ENCODE results near the gene NEK3.
"Not testable (repeated sequence)": the region's sequence is repeated elsewhere in the genome, so short reads cannot be mapped to it uniquely, and the experiment has no call there.

NEK3 gene

DNA sequence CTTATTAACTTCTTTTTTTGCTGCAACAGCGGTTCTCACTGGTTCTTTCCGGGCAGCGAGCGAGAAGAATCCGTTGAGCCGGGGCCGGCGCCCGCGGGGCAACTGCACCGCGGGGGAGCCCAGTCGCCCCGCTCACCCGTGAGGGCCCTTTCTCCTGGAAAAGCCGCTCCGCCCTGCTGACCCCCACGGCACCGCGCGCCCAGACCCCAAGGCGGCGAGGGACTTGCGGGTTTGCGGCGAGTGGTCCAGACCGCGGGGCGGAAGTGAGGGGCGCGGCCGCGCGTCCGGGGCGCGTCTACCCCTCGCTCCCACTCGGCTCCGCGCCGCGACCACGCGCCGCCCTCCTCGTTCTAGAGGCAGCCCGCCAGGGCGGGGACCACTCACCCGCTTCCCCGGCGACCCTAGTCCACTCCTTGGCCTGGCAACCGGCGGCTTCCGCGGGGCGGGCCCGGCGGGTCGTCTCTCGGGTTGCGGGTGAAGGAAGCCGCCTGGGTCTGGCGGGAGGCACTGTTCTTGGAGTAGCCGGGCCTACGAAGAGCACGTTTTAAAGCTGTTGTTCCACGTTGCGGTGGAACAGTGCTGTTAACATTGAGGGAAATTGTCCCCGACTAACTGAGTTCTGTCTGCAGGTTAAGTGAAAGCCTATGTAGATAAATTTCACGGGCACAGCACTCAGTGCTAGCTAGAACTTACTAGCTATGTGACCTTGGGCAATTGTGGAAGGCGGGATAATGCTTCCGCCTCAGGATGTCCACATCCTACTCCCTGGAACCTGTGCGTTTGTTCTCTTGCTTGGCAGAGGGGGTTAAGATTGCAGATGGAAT lies at the start of gene NEK3:
Gene NEK3, minus strand, starts transcription at position 439 of the 824 bp plus-strand sequence. CDS start 3,406 bp downstream, outside the sequence.
- DNase-seq = peak; percentile 12

GRCh38 chr13:52208384-52208783 lies 49.0 kb upstream of the NEK3 start:
- DNase-seq = not testable (repeated sequence)

- not testable (repeated sequence) for DNase-seq
Observed at GRCh38 chr13:52207896-52208295, 48.5 kb upstream of the NEK3 start.

DNA sequence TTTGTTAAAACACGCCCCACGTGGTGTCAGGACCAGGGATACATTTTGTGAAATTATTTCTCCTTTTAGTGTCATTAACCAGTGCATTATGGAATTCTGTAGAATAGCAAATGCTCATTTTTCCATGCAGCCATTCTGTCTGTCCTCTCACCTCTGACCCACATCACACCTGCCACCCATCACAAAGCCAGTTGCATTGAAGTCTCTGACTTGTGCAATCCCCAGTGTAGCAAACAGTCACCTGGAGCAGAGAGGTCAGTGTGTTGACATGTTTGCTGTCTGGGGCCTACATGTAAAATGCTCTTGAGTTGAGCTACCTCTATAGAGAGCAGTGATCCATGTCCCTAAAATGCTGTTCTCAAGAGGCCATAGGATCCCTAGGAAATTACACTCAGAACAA lies 47.9 kb upstream of the NEK3 start:
- DNase-seq = not testable (repeated sequence)

- not testable (repeated sequence) for DNase-seq
Observed at GRCh38 chr13:52204546-52204945, 45.1 kb upstream of the NEK3 start.

GRCh38 chr13:52203864-52204263 lies 44.5 kb upstream of the NEK3 start:
- not testable (repeated sequence) for DNase-seq

DNA sequence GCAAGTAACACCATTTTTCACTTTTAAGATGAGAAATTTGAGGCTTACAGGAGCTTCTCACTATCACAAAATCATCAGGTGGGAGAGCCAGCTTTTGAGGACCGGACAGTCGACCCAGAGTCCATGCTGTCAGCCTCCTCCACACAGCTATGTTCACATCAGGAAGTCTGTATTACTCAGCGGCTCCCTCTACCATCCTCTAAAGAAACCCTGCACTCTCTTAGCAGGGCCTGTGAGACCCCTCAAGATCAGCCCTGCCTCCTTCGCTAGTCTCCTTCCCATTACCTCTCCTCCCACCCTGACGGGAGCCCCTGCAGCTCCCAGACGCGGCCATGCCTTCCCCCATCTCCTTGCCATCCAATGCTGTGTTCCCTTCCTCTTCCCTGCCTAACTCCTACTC lies 43.1 kb upstream of the NEK3 start:
- not testable (repeated sequence) for DNase-seq

DNA sequence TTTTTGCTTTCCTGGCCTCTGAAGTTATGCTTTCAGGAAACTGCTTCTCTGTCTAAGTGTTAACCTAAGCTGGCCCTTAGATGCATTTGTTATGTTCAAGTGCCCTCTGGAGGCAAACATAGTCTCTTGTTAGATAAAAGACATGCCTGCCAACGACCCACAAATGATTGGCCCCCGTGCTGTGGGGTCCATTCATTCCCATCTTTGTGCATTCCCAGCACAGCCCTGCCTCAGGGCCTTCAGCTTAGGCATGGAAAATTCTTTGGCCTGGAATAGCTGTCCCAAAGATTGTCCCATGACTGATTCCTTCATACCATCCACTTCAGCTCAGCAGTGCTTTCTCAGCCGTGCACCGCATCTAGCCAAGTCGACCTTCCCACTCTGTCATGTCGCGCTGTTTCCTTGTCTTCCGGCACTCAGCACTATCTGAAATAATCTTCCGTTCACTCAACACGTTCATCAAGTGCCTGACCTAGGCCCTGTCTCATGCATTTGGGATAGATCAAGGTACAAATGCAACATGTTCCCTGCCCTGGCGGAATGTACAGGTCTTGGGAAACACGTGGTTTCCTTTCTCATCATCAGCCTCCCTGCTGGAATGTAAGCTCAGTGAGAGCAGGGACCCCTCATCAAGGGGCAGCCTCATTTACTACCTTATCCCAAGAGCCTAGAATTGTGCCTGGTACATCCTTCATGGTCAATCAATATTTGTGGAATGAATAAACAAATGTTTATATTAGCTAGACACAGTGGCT lies 42.2 kb upstream of the NEK3 start:
- DNase-seq = not testable (repeated sequence)

DNA sequence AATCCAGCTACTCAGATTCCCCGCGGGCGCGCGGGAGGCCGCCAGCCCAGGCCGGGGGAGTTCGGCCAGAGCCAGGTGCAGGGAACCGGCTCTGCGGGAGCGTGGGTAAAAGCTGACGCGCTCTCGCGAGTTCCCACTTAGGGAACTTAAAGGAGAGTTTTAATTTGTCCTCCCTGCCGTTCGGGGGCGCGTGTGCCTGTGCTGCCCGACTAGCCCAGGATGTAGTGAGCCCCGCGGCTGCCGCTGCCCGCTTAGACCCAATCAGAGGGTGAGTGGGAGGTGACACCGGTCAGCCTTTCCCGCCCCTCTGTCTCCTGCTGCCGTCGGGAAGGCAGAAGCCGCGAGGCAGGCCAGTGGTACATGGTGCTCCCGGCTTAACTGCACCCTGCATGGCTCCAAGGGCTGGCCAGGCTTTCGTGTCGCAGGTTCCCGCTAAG lies 36.0 kb upstream of the NEK3 start:
- DNase-seq = peak; percentile 17

- peak; percentile 71 for DNase-seq
Observed at GRCh38 chr13:52194184-52194868, 34.9 kb upstream of the NEK3 start.

GRCh38 chr13:52193587-52194183 lies 34.3 kb upstream of the NEK3 start:
- DNase-seq = not testable (repeated sequence)

DNA sequence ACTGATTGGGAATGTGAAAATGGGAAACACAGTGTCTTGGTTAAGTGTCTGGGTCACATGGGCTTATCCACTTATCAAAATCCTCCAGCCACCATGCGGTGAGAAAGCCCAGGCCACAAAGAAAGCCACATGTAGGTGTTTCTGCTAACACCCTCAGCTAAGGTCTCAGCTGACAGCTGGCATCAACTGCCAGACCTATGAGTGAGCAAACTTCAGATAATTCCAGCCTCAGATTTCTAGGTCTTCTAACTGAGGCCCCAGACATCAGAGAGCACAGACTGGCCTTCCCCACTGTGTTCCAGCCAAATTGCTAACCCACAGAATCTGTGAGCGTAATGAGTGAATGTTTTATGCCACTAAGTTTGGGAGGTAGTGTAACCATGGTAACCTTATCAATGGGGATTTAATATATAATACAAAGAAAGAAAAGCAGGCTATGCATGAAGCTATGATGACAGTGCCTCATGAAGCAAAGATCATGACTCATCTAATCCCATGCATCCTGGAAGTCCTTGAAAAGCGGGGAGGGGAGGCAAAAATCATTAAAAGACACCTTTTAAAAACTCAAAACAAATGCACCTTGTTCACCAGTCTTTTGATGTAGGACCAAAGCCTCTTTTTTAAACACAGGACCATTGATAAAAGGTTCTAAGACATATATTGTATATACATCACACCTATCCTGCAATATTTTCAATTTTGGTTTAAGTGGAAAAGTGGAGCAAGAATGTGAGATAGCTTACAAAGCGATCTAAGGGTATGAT lies 28.2 kb upstream of the NEK3 start:
- DNase-seq = not testable (repeated sequence)

GRCh38 chr13:52187029-52187423 lies 27.6 kb upstream of the NEK3 start:
- no peak for DNase-seq

DNA sequence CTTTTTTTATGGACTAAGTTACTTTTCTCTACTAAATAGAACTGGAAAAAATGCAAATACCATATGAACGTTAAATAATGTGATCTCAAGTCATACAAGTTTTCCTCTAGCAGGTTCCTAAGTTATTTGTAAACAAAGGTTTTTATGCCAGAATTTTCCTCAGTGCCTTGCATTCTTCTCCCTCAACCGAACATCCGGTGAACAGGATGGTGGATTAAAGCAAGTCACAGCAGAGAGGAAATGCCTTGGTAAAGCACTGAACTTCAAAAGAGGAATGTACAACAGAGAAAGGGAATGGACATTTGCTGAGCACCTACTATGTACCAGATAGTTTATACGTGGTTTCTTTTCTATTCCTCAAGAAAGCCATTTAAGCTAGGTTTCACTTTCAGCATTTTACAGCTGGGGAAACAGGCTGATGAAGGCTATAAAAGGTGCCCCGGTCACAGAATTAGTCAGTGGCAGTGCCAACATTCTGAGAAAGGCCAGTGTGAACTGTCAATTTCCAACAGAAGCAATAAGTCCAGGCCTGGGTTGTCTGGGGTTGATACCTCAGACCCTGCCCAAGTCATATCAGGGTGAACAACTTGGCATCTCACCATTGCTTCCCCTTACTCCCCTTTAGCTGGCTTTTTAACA lies 22.0 kb upstream of the NEK3 start:
- not testable (repeated sequence) for DNase-seq

DNA sequence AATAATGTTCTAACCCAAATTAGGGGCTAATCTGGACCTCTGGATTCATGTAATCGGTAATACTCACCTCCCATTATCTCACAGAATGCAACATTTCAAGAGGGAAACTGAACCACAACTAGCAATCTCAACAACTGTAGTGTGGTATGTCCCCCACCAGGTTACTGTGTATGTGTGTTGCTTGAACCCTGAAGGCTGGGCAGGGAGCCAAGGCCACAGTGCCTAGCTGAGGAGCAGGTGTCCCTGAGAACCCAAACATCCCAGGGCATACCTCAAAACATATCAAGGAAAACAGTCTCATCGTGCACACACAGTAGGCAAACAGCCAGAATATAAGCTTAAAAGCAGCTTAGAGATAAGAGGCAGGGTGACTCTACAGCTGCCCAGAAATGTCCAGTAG lies 20.5 kb upstream of the NEK3 start:
- DNase-seq = no peak

DNA sequence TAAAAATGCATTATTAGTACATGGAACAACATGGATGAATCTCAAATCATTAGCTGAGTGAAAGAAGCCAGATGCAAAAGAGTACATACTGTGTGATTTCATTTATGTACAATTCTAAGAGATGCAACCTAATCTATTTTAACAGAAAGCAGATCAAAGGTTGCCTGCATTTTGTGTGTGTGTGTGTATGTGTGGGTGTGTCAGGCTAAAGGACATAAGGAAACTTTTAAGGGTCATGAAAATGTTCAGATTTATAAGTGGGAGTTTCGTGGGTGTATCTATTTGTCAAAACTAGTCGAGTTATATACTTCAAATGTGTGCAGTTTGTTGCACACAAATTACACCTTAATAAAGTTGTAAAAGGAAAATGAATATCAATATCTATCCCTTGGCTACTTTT lies 17.9 kb upstream of the NEK3 start:
- DNase-seq = no peak

GRCh38 chr13:52173970-52174369 lies 14.6 kb upstream of the NEK3 start:
- DNase-seq = not testable (repeated sequence)

- DNase-seq = no peak
Observed at GRCh38 chr13:52173373-52173772, 14.0 kb upstream of the NEK3 start.

GRCh38 chr13:52171686-52172085 lies 12.3 kb upstream of the NEK3 start:
- not testable (repeated sequence) for DNase-seq

DNA sequence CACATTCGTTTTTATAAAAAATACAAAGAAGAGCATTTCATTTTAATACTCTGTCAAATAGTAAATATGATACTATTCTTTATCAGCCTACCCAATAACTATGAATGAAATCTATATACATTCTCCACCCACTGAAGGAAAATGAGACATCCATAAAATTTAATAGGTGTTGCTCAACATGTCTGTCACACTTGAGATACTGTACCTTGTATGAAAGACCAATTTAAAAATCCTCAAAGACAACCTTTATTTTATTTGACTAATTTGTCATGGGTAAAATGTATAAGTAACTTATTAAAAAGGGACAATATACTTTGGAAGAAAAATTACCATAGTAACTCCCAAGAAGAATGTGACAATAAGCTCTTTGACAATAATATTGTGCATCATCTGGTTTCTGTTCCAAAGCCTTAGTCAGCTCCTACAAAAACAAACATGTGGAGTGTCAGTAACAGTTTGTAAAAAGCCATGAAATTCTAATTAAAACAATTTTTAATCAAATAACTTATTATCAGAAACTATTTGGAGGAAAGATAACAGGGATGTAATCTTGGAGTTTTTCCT lies 11.5 kb upstream of the NEK3 start:
- DNase-seq = not testable (repeated sequence)

DNA sequence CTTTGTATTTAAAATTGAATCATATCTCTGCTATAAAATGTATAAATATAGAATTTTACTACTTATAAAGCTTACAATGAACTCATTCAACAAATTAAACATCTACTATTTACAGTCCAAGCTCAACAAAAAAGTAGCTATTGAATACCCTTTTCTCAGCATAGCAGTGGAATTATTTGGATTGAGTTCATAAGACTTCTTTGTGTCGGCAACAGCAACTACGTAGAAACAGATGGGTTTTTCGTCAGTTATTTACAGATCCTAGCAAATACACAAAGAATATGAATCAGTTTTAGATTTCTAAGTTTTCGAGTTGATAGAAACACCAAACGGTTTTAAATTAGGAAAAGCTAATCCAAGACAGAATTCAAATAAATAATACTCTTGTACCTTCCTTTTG lies 10.4 kb upstream of the NEK3 start:
- DNase-seq = no peak

All from NCI-H510A treated with DMSO at 0.1 percent for 48 hours (cell line).